HG03457 (cell line): ENCODE results near the gene SPRED2.

ENCODE experiments used
- ATAC-seq: cut with Tn5 transposase; IDR thresholded peaks from one replicate; pipeline ENCODE4 v1.9.1; 2021; ENCODE audit warnings: moderate number of reproducible peaks; ENCODE audit not compliant: unreplicated experiment

Gene SPRED2

DNA sequence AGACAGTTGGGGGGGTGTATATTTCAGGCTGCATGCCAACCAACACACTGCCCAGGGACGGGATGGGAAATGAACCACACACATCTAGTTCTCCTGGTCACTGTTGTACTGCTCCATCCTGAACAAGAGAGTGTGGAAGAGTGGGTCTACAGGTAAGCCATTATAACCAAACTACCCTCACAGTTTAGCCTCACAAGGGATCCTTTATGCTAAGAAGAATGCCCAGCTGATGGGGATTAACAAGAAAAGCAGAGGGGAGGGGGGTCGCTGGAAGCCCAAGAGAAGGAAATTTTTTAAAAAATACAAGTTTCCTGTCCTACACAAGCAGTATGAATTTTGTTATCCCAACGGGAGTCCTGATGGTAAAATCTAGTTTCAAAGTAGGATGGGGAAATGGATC is 16.1 kb downstream of the SPRED2 start:
- no peak for ATAC-seq

DNA sequence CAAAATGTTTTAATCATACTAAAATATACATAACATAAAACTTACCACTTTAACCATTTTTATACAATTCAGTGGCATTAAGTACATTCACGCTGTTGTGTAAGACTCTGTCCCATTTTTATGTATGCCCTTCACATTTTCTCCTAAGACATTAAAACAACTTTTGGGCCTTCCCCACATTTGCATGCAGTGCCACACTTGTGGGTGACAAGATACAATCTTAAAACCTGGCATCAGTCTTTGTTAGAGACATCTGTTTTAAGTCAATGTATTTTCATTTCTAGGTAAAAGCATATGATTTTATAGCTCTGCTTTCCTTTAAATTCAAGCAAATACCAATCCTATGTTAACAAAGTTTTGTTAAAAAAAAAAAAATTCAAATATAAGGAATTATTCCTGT is 17.3 kb downstream of the SPRED2 start:
- ATAC-seq = no peak

DNA sequence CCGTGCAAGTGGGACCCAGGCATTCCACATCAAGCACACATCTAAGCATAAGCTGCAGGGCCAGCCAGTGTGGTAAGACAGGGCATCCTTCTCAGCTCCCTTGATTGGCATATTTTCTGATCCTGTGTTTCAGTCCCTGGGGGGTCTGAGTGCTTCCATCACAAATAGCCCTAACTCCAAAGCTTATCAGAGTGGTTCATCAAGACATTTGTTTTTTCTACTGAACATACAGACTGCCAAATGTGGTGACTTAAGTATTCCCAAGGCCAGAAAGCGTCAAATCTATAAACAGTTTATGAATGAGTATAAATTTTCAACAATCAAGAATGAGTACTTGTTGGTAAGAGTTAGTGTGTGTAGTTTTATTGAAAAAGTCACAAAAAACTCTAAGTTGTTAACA is 18.8 kb downstream of the SPRED2 start:
- no peak for ATAC-seq

DNA sequence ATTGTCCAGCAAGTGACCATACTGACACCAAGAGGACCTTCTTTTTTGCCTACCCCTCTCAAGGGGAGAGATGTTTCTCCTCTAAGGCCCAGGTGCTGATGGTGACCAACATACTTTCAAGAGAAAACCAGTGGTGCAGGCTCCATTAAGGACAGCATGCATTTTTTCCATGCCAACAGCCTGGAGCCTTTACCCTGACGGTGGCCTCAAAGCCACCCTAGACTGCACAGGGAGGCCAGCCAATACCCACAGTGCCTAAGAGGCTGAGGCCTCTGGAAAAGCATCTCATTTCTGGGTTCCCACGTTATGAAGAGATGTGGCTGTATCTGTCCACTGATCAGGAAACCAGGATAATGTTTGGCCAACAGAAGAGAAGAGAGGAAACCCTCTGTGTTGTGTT is 19.3 kb downstream of the SPRED2 start:
- no peak for ATAC-seq

DNA sequence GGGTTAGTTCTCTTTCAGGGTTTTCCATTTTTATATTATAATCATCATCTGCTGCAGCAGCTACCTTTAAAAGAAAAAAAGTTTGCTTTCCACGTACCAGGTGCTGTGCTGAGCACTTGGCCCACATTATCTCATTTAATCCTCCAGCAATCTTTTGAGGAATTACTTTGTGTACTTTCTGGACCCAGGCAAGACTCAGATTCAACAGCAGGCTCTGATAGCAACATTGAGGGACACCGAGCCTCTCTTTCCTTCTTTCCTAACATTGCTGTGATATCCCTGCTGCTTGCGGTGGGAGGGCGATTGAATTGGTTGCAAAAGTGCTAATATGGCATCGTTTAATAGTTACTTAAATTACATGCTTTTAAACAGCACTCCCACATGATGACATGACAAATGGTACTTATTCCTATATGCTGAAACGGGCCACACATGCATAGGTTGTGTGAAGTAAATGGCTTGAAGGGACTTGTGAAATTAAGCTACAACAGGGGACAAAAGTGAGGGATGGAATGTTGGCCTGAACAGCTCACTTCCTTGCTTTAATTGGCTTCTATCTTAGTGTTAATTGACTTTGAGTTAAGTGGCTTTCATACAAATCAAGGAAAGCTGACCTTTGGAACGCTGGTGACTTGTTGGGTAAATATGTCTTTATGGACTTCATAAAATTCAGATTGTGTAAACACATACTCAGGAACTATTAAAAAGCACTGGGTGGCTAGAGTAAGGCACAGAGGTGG is 21.2 kb downstream of the SPRED2 start:
- ATAC-seq = no peak

DNA sequence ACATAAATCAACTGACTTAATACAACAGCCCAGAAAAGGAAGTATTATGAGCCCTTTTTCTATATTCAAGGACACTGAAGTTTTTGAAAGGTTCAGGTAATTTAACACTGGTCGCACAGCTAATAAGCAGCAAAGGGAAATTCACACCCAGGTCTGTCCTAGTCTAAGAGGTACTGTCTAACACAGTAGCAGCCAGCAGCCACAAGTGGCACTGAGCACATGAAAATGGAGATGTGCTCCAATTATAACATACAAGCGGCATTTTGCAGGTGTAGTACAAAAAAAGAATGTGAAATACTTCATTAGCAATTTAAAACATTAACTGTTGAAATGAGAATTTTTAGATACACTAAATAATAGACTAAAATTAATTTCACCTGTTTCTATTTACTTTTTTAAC is 23.4 kb downstream of the SPRED2 start:
- no peak for ATAC-seq

DNA sequence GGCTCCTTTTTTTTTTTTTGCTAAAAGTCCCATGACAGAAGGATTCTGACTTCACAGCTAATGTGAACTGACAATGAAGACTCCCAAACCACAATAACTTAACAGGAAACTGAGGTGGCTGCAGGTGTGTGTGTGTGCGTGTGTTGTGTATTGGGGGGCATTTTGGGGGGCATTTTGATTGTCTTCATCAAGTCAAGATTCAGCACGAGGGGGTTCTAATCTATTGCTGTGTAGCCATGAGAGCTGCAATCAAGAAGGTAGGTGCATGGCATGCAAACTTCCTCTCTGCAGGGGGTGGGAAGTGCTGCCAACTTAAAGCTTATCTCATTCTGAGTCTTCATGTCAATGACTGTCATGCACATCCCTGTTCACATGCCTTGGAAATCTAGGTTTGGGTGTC is 25.2 kb downstream of the SPRED2 start:
- ATAC-seq = no peak

DNA sequence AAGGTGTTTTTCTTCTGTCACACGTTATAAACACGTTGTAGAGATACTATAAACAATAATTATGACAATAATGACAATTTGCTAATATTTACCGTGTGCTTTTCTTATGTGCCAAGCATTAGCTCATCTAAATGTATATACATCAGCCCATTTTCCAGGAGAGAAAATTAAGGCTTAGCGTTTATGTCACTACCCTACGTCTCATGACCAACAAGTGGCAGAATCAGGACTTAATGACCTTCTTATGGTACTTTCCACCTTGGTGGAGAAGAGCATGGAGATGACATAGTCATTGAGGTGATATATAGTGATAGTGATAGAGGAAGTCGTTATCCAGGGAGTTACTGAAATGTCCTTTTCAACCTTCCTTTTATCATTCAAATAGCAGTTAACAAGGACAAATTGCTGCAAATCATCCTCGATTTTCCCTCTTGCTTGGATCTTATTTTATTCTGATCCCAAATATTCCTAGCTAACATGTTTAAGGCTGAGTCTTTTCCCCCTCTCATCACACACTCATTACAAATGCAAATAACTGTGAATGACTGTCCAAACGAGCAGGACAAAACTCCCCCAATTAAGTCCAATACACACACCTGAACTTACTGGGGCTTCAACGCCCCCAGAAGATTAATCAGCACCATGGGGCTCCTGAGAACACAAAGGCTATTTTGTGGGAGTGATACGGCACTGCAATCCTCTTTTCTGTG is 27.3 kb downstream of the SPRED2 start:
- no peak for ATAC-seq

DNA sequence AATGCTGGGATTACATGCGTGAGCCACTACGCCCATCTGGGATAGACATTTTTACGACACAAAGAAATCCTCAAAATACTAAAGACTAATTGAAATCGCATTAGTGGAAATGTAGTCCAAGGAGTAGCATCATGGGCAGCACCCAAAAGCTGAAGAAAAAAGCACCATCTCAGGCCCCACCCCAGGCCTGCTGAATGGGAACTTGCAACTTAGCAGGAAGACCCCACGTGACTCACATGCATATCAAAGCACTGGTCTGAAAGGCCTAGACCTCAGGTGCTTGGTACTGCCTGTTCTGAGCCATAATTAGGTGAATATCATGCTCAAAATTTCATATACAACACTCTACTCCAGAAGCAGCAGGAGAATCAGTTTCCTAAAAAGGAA is 28.9 kb downstream of the SPRED2 start:
- ATAC-seq = no peak

DNA sequence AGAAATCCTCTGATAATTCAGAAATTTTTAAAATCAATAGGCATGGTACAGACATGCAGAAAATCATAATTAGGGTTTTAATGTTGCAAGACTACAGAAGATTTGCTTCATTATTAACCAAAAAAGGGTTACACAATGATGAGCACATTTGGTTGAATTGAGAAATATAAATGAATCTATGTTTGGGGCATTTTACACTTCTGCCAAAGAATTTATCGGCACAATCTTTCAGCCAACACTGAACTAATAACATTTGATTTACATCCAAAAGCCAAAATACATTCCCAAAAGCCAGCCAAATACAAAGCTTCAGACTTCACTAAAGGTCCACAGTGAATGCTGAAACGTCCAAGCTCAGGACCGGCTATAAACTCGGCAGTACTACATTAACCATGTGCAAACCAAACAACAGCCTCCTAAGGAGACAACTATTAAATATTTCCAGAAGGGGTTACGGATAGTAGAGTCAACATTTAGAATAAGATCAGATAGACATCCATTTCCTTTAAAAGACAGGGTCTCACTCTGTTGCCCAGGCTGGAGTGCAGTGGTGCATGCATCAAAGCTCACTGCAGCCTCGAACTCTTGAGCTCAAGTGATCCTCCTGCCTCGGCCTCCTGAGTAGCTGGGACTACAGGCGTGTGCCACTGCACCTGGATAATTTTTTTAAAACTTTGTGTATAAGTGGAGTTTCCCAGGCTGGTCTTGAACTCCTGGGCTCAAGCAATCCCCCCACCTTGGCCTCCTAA is 29.4 kb downstream of the SPRED2 start:
- ATAC-seq = no peak

DNA sequence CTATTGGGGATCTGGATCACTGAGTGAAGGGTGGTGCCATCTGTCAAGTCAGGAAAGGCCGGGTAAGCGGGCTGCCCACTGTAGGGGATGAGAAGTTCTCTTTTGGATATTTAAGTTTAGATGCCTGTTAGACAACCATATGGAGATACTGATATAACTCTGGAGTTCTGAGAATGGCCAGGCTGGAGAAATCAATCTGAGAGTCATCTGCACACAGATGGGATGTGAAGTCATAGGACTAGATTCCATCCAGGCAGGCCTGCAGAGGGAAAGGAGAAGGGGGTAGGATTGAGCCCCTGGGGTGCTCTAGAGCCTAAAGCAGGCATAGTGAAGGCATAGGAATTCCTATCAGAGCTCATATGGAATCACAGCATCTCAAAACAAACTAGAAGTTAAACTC is 30.1 kb downstream of the SPRED2 start:
- no peak for ATAC-seq

DNA sequence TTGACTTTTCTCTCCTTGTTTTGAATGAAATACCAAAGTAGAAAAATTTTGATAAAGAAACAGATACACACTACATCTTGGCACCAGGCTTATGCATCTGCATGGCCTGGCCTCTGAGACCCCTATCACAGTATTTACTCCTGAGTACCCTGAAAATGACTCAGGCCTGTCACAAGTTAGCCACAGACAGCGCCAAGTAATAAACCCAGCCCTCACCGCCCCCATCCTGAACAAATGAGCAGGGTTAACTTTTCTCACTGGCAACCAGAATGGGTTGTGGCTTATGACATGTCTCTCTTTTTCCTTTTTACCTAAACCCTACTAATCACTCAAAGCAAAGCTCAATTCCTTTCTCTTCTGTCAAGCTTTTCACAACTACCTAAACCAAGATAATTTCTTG is 35.3 kb downstream of the SPRED2 start:
- ATAC-seq = no peak

DNA sequence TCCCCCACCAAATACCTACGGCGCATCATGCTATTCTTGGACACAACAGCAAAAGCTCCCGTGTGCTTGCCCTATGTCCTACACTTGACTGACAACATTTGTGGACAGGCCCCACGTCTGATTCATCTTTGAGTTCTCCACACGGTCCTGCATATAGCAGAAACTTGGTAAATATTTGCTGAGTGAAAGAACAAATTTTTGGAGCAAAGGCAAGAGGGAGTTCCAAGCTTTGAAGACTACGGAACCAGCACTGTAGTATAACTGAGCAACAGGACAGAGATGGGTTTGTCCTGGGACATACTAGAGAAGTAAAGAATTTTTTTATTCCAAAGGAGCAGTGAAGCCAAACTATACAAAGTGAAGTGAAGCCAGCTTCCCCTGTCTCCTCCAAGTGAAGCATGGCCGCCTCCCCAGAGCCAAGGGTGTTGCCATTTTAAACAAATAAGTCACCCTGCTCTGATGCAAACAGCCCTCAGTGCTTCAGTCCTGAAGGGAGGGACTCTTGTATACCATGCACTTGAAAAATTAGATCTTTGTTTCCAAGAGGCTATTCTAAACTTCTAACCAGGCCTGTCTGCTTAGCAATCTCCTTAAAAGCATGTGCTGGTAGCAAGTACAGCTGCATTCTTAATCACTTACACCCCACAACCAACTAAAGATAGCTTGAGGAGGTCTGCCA is 35.9 kb downstream of the SPRED2 start:
- no peak for ATAC-seq

DNA sequence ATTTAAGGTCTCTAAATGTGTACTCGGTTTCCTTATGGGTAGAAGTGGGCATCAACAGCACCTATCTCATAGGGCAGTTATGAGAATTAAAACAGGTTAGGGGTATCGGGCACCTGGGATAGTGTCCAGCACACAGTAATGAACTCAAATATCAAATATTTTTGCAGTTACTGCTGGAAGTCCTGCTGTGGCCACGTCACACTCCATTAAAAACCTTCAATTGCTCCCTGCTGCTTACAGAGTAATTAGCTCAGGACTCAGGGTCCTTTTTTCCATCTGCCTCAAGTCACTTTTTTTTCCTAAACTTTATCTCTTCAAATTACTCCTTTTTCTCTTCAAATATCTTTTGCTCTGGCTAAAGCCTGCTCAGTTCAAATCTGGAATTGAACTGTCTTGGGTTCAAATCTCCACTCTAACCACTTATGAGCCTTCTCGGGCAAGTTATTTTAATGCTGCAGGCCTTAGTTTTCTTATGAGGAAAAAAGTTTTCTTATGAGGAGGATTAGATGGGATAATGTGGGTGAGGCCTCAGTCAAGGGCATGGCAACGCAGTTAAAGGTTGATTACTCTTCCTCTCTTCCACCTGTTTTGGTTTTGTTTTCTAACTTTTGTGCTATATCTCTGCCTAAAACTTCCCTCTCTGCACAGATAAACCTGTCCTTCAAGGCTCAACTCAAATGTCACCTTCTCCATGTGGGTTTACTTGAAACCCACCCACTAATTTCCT is 36.6 kb downstream of the SPRED2 start:
- ATAC-seq = no peak

DNA sequence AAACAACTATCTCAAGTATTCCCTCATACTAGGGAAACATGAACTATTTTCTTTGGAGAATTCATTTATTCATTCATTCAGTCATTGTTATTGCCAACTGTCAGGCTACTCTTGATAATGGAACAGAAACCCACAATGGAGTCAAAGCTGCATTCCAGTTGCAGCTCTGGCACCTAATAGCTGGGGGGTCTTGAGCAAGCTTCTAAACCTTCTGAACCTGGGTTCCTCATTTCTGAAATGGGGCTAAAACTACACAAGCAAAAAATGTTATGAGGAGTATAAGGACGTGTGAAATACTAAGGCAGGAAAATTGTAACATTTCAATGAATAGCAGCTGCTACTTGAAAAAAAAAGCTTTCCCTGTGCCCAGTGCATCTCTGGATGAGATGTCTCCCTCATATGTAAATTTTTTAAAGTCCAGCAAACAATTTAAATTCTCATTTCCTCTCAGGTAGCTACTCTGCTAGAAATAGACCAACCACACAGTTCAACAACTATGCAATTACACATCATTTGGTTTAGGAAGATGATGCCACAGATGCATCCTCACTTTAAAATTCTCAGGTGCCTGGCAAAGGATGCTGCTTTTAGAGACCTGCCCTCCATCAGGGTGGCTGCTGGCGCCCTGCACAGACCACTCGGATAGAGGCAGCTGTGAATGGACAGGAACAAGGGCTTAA is 38.5 kb downstream of the SPRED2 start:
- no peak for ATAC-seq

DNA sequence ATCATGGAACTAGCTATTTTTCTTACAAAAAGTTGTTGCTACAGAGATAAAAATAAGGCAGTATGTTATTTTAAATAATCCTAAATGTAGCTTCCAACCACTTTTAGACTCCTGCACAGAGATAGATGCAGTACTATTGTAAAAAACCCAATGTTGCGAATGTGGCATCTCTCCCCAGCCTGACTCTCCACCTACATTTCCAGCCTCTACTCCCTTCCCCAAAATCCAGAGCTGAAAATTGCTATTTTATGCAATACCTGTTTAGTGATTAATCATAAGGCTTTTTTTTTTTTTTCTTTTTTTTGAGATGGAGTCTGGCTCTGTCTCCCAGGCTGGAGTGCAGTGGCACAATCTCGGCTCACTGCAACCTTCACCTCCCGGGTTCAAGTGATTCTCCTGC is 39.4 kb downstream of the SPRED2 start:
- ATAC-seq = no peak

DNA sequence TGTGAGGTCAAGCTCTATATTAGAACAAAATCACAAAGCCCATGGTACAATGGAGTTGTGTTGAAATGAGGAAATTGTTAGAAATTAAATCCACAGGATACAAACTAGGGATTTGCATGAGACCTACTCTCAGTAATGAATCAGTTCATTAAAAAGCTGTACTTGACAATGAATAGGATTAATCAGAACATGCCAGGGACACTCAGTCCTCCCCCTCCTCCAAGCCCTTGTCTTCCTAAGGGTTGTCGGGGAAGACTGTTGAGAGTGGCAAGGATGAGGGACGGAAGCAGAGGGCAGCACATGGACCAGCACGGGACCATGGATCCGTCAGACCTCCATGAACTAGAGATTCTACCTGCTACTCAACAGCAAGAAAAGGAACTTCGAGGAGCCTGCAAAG is 39.8 kb downstream of the SPRED2 start:
- ATAC-seq = no peak

DNA sequence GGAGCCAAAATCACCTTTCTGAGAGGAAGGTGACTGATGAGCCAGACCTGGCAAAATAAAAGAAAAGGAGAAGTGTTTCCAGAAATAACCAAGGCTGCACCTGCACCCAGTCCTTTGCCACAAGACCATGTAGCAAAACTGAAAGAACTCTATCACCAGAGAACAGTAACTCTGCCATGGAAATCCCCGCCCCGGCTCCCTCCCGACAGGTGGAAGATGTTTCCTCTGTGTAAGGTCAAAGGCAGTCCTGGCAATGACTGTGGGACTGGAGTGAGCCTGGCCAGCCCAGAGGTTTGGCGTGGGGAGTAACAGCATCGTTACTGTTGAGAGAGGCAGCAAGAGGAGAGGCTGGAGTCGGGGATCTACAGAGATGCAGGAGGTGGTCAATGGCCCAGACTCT is 42.3 kb downstream of the SPRED2 start:
- ATAC-seq = peak; percentile 74

DNA sequence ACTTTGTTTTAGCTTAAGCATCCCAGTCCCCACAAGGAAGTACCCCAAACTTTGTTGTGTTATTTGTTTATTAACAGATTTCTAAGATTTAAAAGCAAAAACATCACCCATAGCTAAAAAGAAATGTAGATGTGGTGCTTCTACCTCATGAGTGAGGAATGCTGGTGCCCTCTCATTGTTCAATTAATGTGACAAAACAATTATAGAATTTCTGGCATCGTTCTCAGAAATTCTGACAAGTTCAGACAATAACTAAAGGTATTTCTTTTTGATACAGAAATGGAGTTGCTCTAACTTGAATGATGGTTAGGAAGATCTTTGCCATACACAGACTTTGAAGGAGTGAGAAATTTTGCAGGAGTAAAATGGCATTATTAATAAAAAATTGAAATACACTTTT is 42.9 kb downstream of the SPRED2 start:
- ATAC-seq = no peak
